ENCODE measurements around the gene B4GALT1.

- TF ChIP-seq POLR2A (IDR thresholded peaks at IDR 0.05; ENCODE audit: low read length) (no peak), GATA1 (IDR thresholded peaks at IDR 0.05; ENCODE audit: low read depth, low read length) (no peak)
Observed at GRCh38 chr9:33161011-33161588, 6.0 kb downstream of the B4GALT1 start.
